ENCODE results near the gene DUSP28. TPM values are rescaled to one million over a fixed set of nuclear protein-coding genes. Genes with fewer than 3 reads are reported as not detected.
A peak's percentile ranks its signal among the peaks of the same experiment; 100 is the strongest.
"Not testable (repeated sequence)": the region's sequence is repeated elsewhere in the genome, so short reads cannot be mapped to it uniquely, and the experiment has no call there.

The DUSP28 gene
- total and polyA plus RNA-seq, 5 experiments from 2014 or later, result 18.8 to 24.0 (median 23.2) TPM

DNA sequence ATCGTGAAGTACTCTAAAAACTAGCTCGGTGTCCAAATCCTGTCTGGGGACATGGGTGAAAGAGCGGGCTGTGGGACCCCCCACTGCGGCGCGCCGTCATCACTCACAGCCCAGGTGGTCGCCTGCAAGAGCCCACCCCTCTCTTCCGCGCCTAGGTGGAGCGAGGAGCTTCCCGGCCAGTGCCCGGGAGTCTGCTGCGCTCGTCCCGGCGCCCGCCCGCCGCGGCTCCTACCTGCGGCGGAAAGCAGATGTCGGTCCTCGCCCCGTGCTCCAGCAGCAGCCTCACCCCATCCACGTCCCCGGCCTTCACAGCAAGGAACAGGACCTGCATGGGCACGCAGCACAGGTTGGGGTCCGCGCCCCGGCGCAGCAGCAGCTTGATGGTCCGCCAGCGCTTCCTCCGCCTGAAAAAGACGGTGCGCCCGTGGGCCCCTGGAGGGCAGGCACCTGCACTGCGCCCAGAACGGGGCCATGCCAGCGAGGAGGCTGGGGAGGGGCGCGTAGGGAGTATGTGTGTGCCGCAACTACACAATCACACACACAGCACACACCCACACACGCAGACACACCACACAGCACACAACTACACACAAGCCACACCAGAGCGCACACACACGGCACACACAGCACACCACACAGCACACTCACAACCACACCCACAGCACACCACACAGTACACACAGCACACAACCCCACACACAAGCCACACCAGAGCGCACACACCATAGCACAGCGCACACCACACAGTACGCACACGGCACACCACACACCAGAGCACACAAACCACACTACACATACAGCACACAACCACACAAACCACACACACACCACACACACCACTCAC, 39.8 kb upstream of the DUSP28 start:
- Mint-ChIP-seq H3K4me3 (peak overlapping the region in 3 of 10 donors; percentile 1 to 53 (median 21)), H3K27ac (peak overlapping the region in 2 of 10 donors; percentile 25 to 40), H3K9me3 (peaks cover 0 to 6% (median 0%) of the 10 kb centered on the region in 9 donors), H3K36me3 (peaks cover 19 to 35% (median 25%) of the 10 kb centered on the region in 3 donors), H3K27me3 (no peaks in the 10 kb centered on the region), H3K4me1 (peaks cover 0 to 16% (median 8%) of the 10 kb centered on the region in 4 donors)
- DNase-seq, result no peak
- ATAC-seq, result peak; percentile 33 to 45
- POLR2A ChIA-PET, result interaction anchor here (1.4 to 1.5 kb wide), 2 partner anchors 41 to 45 kb away, joined by 4 to 5 read pairs; no protein-coding TSS in a partner anchor

DNA sequence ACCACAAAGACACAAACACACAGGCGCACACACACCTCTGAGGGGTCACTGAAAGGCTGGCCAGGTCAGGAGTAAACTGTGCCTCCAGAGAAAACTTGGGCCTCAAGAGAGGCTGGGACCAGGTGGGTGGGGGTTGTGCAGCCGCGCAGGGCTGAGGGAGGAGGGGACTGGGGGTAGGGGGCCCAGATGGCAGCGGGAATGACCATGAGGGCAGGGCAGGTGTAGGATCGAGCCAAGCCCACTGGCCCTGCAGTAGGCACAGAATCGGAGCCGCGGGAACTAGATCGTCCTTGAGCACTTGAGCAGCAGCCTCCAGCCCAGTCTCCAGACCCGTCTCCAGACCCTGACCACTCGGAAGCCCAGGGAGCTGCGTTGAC, 39.2 kb upstream of the DUSP28 start:
- Mint-ChIP-seq H3K4me1 (peaks cover 0 to 16% (median 8%) of the 10 kb centered on the region in 4 donors), H3K4me3 (peak overlapping the region in 2 of 10 donors; percentile 1 to 21), H3K36me3 (peaks cover 19 to 39% (median 25%) of the 10 kb centered on the region in 3 donors), H3K27ac (peak overlapping the region in 1 of 10 donors; percentile 40), H3K27me3 (no peaks in the 10 kb centered on the region), H3K9me3 (peaks cover 0 to 6% (median 0%) of the 10 kb centered on the region in 9 donors)
- POLR2A ChIA-PET, result interaction anchor here (1.4 to 1.5 kb wide), 2 partner anchors 40 to 45 kb away, joined by 4 to 5 read pairs; no protein-coding TSS in a partner anchor
- ATAC-seq, result no peak
- no peak for DNase-seq

DNA sequence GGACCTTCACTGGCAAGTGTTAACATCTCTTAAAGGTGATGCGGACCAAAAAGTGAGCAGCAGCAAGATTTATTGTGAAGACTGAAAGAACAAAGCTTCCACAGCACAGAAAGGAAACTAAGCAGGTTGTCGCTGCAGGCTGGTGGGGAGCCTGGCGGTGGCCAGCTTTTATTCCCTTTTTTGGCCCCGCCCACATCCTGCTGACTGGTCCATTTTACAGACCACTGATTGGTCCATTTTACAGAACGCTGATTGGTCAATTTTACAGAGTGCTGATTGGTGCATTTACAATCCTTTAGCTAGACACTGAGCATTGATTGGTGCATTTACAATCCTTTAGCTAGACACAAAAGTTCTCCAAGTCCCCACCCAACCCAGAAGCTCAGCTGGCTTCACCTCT, 38.3 kb upstream of the DUSP28 start:
- not testable (repeated sequence) for H3K27ac Mint-ChIP-seq, H3K27me3 Mint-ChIP-seq, ATAC-seq, H3K9me3 Mint-ChIP-seq, H3K4me3 Mint-ChIP-seq
- DNase-seq, result peak in 1 of 10 donors; percentile 6
- Mint-ChIP-seq H3K36me3 (peaks cover 19 to 37% (median 25%) of the 10 kb centered on the region in 3 donors), H3K4me1 (peaks cover 0 to 16% (median 8%) of the 10 kb centered on the region in 4 donors)
- POLR2A ChIA-PET, result interaction anchor here (0.9 to 1.5 kb wide), 2 partner anchors 39 to 44 kb away, joined by 3 to 5 read pairs; no protein-coding TSS in a partner anchor

DNA sequence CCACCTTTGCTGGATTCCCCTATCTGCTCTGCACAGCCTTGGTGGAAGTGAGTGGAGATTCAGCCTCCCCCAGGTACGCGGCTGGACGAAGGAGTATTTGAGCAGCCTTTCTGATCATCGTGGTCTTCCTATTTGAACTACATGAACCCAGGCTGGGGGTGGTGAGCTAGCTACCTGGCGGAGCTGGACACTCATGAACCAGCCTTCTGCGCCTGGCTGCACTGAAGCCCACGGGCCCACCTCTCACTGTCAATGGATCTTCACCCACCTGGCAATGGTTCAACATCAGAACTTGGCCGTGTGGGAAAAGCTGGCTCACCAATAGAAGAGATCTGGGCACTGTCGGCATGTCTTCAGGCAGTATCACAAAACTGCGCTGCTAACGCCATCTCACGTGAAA, 37.8 kb upstream of the DUSP28 start:
- Mint-ChIP-seq H3K4me1 (peaks cover 0 to 16% (median 10%) of the 10 kb centered on the region in 4 donors), H3K9me3 (peaks cover 0 to 11% (median 4%) of the 10 kb centered on the region in 9 donors), H3K36me3 (peaks cover 19 to 37% (median 28%) of the 10 kb centered on the region in 3 donors), H3K27ac (peak overlapping the region in 1 of 10 donors; percentile 32), H3K27me3 (no peaks in the 10 kb centered on the region), H3K4me3 (no peak overlapping the region)
- DNase-seq (no peak), ATAC-seq (no peak)
- POLR2A ChIA-PET, result interaction anchor here (0.9 kb wide), 1 partner anchor 44 kb away, joined by 3 read pairs; no protein-coding TSS in a partner anchor

DNA sequence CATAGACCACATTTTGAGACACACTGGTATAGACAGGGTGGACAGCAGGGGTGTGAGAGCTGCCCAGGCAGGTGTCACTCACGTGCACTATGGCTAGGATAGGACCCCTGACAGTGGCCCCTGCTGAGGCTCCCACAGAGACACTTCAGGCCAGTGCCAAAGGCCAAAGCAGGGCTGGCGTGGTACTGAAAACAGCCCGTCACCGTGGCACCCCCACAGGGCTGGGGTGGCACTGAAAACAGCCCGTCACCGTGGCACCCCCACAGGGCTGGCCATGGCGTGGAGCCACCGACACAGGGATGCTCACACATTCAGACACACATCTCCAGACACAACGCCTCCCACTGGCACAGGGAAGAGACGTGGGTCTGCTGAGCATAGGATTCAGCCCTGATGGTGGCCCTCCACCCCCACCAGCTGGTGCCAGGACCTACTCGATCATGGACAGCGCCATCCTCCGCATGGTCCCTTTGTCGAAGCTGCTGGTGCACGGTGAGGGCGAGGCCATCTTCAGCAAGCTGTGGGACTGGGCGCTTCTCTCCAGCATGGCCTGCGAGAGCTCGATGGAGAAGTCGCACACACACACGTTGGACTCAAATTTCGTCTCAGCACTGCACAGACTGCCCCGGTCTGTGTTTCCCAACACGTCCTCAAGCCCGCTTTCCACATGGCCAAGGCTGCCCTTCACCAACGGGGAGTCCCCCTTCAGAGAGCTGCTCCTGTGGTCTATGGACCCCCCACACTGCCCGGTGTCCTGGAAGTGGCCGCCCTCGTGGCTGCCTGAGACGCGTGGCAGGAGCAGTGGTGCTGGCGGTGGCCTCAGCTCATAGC, 36.5 kb upstream of the DUSP28 start:
- peaks cover 19 to 41% (median 30%) of the 10 kb centered on the region in 3 donors for H3K36me3 Mint-ChIP-seq
- H3K4me3 Mint-ChIP-seq, result no peak overlapping the region
- DNase-seq (no peak), ATAC-seq (no peak)
- peaks cover 0 to 14% (median 6%) of the 10 kb centered on the region in 9 donors for H3K9me3 Mint-ChIP-seq
- POLR2A ChIA-PET, result no interaction called here
- peaks cover 0 to 16% (median 11%) of the 10 kb centered on the region in 4 donors for H3K4me1 Mint-ChIP-seq
- H3K27me3 Mint-ChIP-seq, result no peaks in the 10 kb centered on the region
- no peak overlapping the region for H3K27ac Mint-ChIP-seq

DNA sequence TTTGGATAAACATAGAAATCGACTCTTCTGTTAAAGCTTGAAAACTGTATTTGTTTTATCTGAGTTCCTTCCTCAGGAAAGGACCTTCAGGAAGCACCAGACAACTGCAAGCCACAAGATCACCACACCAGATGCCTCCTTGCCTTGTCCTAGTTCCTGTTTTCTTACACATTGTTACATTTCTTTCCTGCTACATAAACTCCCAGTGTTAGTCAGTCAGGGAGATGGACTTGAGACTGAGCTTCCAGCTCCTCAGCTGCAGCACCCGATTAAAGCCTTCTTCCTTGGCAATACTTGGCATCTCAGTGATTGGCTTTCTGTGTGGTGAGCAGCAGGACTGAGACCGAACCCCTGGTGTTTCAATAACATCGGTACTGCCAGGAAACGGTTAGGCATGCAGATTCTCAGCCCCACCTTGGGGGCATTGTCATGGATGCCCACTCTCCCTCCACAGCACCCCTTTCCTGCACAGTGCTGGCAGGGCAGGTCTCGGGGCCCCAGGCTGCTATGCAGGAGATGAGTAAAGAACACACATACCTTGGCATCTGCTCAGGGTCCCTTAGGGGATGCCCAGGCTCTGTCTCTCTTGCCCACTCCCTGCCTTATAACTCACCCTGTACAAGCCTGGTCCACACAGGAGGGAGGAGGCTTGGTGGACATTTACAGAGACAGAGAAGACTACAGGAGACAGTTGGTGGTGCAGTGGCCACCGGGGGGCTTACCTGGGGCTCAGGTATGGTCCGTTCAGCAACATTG, 35.0 kb upstream of the DUSP28 start:
- Mint-ChIP-seq H3K4me3 (no peak overlapping the region), H3K9me3 (peaks cover 0 to 17% (median 6%) of the 10 kb centered on the region in 9 donors), H3K27me3 (no peaks in the 10 kb centered on the region), H3K27ac (peak overlapping the region in 1 of 10 donors; percentile 17), H3K36me3 (peaks cover 19 to 54% (median 43%) of the 10 kb centered on the region in 3 donors), H3K4me1 (peaks cover 0 to 19% (median 8%) of the 10 kb centered on the region in 4 donors)
- DNase-seq, result no peak
- ATAC-seq, result no peak
- POLR2A ChIA-PET, result no interaction called here

DNA sequence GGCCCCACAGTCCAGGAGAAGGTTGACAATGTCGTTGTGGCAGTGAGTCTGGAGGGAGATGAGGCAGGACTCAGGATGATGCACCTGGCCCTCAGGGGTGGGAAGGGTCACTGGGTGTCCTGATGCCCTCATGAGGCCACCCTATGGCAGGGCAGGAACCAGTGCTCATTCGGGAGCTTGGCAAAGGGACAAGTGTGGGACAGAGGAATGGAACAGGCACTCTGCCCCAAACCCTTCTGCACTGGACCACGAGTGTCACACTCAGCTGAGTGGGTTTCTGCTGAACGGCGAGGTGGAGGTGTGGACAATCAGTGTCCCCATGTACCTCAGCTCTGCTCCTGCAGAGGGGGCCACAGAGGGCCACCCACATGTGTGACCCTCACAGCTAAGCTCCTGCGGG, 34.4 kb upstream of the DUSP28 start:
- POLR2A ChIA-PET, result no interaction called here
- no peak for DNase-seq
- peaks cover 0 to 18% (median 6%) of the 10 kb centered on the region in 9 donors for H3K9me3 Mint-ChIP-seq
- H3K27ac Mint-ChIP-seq, result no peak overlapping the region
- peaks cover 0 to 15% (median 3%) of the 10 kb centered on the region in 4 donors for H3K4me1 Mint-ChIP-seq
- ATAC-seq, result no peak
- no peak overlapping the region for H3K4me3 Mint-ChIP-seq
- H3K27me3 Mint-ChIP-seq, result no peaks in the 10 kb centered on the region
- H3K36me3 Mint-ChIP-seq, result peaks cover 19 to 59% (median 46%) of the 10 kb centered on the region in 3 donors

DNA sequence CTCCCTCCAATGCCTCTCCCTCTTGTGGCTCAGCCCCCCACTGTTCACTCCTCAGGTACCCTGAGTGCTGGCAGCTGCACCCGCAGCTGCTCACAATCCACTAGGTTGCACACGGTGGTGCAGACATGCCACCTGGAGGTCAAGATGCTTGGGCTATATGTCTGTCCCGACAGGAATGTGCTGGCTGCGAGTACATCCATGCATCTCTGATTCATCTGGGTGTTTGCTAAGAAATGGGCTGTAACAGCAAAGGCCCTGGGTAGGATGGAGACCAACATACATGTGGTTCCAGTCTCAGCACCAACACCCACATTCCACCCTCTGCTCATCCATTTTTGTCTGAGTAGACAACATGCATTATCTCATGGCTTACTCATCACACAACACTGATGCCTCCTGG, 33.6 kb upstream of the DUSP28 start:
- DNase-seq, result no peak
- Mint-ChIP-seq H3K4me3 (no peak overlapping the region), H3K4me1 (peaks cover 0 to 14% (median 1%) of the 10 kb centered on the region in 4 donors), H3K27me3 (no peaks in the 10 kb centered on the region), H3K36me3 (peaks cover 25 to 66% (median 52%) of the 10 kb centered on the region in 3 donors), H3K9me3 (peaks cover 0 to 24% (median 12%) of the 10 kb centered on the region in 9 donors), H3K27ac (peak overlapping the region in 1 of 10 donors; percentile 41)
- POLR2A ChIA-PET, result no interaction called here
- no peak for ATAC-seq

DNA sequence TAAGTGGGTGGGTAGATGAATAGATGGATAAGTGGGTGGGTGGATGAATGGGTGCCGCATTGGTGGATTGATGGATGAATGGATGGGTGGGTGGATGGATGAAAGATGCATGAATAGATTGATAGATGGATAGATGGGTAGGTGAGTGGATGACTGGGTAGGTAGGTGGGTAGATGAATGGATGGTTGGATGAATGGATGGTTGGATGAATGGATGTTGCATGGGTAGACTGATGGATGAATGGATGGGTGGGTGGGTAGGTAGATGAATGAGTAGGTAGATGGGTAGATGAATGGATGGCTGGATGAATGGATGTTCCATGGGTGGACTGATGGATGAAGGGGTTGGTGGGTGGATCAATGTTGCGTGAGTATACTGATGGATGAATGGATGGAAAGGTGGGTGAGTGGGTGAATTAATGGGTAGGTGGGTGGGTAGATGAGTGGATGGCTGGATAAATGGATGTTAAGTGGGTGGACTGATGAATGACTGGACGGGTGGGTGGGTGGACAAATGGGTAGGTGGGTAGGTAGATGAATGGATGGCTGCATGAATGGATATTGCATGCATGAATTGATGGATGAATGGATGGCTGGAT, 32.9 kb upstream of the DUSP28 start:
- H3K4me1 Mint-ChIP-seq, result peaks cover 0 to 14% (median 1%) of the 10 kb centered on the region in 4 donors
- ATAC-seq, result no peak
- no peaks in the 10 kb centered on the region for H3K27me3 Mint-ChIP-seq
- no peak overlapping the region for H3K4me3 Mint-ChIP-seq
- peak overlapping the region in 2 of 10 donors; percentile 5 to 29 for H3K27ac Mint-ChIP-seq
- H3K9me3 Mint-ChIP-seq, result peaks cover 0 to 31% (median 19%) of the 10 kb centered on the region in 9 donors
- no peak for DNase-seq
- POLR2A ChIA-PET, result no interaction called here
- peaks cover 33 to 67% (median 58%) of the 10 kb centered on the region in 3 donors for H3K36me3 Mint-ChIP-seq

DNA sequence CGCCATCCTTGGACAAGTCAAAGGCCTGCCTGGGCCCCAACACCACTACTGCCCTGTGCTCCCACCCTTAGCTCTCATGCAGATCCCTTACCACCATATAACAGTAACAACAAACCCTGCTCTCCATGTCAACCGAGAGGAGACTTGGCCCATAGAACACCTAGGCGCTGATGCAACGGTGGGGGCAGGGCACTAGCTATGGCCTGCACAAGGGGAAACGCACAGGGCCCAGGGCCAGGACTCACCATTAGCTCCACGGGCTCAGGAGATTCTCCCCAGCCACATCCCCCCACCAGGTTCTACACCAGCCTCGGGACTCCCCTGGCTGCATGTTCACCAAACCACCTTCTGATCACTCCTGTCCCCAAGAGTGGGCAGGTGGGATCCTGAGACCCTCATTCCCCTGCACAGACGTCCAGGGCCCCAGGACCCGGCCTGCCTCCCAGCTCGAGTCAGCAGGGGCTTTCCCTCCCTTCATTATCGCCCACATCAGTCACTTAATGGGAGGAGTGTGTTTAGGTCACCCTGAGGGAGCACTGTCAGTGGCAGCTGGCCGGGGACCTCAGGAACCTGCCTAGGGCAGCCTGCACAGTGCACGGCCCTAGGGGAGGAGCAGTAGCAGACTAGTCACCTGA, 31.6 kb upstream of the DUSP28 start:
- H3K9me3 Mint-ChIP-seq, result peaks cover 0 to 38% (median 26%) of the 10 kb centered on the region in 9 donors
- DNase-seq, result no peak
- H3K4me3 Mint-ChIP-seq, result no peak overlapping the region
- H3K36me3 Mint-ChIP-seq, result peaks cover 28 to 71% (median 57%) of the 10 kb centered on the region in 3 donors
- H3K4me1 Mint-ChIP-seq, result peaks cover 0 to 12% (median 1%) of the 10 kb centered on the region in 4 donors
- POLR2A ChIA-PET, result no interaction called here
- peak overlapping the region in 2 of 10 donors; percentile 15 to 48 for H3K27ac Mint-ChIP-seq
- ATAC-seq, result no peak
- H3K27me3 Mint-ChIP-seq, result no peaks in the 10 kb centered on the region

DNA sequence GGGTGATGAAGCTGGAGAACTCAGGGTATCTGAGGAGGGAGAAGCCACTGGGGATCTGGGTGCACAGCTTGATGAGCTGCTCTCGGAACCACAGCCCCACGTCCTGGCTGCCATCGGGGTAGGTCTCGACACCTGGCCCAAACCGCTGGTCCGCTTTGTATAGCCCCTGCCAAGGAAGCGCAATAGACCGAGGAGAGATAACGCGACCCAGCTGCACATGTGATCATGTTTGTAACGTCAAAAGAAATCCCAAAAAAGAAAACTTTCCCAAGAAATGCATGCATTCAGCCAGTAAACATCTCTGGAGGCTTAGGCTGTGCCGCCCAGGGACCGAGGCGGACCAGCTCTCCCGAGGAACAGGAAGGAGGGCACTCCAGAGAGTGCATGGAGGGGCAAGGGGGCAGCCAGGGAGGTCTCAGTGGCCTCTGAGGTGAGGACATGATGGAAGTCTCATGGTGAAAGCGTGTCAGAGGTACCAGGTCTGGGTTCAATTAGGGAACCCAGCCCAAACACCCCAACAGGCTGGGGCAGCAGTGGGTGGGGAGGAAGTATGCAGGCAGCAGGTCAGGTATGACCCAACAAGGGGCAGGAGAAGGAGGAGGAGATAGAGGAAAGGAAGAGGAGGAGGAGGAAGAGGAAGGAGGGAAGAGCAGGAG, 30.7 kb upstream of the DUSP28 start:
- Mint-ChIP-seq H3K36me3 (peaks cover 30 to 71% (median 60%) of the 10 kb centered on the region in 3 donors), H3K27me3 (no peaks in the 10 kb centered on the region), H3K9me3 (peaks cover 0 to 43% (median 26%) of the 10 kb centered on the region in 9 donors), H3K4me3 (no peak overlapping the region), H3K4me1 (peaks cover 0 to 12% (median 2%) of the 10 kb centered on the region in 4 donors), H3K27ac (peak overlapping the region in 2 of 10 donors; percentile 53 to 89)
- no peak for ATAC-seq
- DNase-seq, result no peak
- POLR2A ChIA-PET, result no interaction called here

Measured in naive thymus-derived CD8-positive, alpha-beta T cell (primary cell).